Measurements from ENCODE around the gene GIMAP6.

GIMAP6 gene

GRCh38 chr7:150579979-150580637 lies 52.1 kb downstream of the GIMAP6 start:
- DNase-seq, result peak; percentile 33
